HG02973 (cell line): Measurements from ENCODE around the gene STK11.
A peak's percentile ranks its signal among the peaks of the same experiment; 100 is the strongest.
"Not testable (repeated sequence)": the region's sequence is repeated elsewhere in the genome, so short reads cannot be mapped to it uniquely, and the experiment has no call there.

Source experiments
- ATAC-seq: cut with Tn5 transposase; IDR thresholded peaks from one replicate; pipeline ENCODE4 v1.9.1; 2021; ENCODE audit warnings: moderate library complexity; ENCODE audit not compliant: unreplicated experiment

STK11 gene

DNA sequence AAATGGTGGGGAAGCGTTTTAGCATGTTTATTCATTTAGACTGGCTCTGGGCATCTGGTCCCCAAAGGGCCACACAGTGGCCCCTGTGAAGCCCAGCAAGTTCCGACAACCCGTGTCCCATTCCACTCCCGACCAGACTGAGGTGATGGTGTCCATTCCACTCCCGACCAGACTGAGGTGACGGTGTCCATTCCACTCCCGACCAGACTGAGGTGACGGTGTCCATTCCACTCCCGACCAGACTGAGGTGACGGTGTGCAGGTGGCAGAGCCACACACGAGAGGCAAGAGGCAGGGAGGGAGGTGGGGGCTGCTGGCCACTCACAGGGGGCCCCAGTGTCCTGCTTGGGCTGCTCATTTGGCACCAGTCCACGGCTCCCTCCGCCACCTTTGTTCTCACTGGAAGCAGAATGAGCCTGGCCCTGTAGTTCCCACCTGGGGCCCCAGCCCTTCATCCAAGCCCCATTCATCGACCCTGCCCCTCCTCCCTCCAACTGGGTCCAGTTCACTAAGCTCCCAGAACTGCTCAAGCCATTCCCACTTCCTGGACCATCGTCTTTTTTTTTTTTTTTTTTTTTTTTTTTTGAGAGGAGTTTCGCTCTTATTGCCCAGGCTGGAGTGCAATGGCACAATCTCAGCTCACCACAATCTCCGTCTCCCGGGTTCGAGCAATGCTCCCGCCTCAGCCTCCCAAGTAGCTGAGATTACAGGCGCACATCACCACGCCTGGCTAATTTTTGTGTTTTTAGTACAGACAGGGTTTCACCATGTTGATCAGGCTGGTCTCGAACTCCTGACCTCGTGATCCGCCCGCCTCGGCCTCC lies 40.9 kb downstream of the STK11 start:
- not testable (repeated sequence) for ATAC-seq

DNA sequence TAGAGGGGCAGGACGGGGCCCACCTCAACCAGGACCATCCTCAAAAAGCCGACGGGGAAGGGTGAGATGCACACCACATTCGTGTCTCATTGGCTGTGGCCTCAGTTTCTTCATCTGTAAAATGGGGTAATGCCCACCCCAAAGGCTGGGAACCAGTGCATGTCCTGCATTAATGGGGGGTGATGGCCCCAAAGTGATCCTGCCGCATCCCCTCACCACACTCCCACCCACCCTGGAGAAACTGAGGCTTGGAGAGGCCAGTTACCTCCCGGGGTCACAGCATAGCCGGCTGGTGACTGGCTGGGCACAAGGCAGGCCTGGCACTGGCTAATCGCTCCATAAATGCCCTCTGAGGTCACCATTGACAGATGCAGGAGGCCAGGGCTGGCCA lies 42.2 kb downstream of the STK11 start:
- ATAC-seq: no peak

DNA sequence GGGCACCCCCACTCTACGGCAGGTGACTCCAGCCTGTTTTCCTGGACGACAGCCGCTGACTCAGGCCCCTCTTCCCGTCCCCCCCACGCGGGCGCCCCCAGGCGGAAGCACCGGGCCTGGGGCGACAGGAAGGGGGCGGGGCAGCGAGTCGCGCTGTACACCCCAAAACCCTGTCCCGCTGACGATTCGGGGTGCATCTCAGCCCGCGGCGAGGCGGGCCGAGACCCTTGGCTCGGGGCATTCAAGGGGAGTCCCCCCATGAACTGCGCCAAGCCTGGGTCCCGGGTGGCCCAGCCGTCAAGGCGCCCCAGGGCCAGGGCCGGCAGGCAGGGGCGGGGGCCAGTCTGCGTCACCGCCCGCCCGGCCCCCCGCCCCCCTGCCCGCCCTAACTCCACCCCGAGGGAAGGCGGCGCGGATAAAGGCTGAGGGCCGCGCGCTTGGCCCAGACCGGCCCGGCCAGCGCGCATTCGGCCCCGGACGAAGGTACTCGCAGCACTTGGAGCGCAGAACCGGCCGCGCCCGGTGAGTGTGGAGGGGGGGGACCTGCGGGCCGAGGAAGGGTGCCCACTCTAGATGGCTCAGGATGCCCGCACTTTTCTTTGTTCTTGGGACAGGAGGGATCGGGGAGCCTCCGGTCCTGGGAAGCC lies 42.7 kb downstream of the STK11 start, which contains the start of gene MIDN:
Gene MIDN (plus strand): TSS at position 445 of the 647 bp plus-strand sequence. CDS start 1,714 bp downstream, outside the sequence.
- ATAC-seq: peak; percentile 6

DNA sequence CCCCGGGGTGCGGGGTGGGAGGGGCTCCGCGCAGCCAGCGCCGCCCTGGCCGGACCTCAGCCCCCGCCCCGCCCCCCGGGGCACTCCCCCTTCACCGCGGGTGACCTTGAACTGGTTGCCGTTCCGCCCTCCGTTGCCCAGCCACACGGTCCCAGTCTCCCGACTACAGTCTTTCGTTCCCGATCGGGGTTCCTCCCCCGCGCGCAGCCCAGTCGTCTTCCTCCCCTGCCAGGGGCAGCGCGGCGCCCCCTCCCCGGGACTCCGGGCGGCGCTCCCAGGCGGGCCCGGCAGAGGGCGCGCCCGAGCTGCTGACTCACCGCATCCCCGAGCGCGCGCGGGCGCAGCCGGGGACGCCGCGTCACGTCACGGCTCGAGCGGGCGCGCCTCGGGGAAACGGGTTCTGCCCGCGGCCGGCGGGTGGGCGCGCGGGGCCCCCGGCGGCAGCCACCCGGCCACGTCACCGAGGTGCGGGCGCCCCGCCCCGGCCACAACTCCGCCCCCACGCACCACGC lies 43.3 kb downstream of the STK11 start:
- peak; percentile 24 for ATAC-seq

DNA sequence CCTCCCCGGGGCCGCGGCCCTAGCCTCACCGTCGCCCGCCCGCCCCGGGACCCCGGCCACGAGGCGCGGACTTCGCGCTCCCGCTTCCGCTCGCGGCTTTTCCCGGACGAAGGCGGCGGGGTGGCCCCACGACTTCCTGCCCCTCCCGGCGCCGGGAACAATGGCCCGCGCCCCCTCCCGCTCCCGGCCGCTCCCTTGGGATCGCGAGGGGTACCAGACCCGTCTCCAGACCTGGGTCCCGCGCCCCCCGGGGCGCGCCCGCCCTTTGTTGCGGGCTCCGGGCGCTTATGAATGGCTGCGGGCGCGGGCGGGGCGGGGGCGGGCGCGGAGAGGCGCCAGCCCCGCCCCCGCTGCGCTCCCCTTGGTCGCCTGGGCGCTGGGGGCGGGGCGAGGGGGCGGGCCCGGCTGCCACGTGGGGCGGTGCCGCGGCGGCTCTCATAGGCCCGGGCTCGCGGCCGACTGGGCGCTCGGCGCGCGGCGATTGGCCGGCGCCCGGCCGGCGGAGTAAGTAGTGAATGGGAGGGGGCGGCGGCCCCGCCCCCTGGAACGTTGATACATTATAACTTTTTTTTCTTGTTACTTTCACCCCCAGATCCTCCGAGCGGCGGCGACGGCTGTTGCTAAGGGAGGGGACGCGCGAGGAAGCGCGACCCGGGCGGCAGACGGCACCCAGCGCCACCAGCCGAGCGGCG lies 43.9 kb downstream of the STK11 start:
- peak; percentile 42 for ATAC-seq

DNA sequence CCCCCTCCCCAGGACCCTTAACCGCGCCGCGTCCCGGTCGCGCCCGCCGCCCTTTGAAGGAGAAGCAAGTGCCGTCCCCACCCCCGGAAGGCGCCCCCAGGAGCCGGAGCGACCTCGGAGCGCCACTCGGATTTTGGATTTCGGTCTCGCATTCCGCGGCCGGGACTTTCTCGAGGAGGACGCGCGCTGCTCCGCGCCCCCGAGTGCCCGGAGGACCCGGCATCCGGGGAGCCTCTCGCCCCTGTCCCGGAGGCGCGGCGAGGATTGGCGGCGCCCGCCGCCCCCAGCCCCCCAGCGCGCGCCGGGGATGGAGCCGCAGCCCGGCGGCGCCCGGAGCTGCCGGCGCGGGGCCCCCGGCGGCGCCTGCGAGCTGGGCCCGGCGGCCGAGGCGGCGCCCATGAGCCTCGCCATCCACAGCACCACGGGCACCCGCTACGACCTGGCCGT lies 44.4 kb downstream of the STK11 start:
- no peak for ATAC-seq

DNA sequence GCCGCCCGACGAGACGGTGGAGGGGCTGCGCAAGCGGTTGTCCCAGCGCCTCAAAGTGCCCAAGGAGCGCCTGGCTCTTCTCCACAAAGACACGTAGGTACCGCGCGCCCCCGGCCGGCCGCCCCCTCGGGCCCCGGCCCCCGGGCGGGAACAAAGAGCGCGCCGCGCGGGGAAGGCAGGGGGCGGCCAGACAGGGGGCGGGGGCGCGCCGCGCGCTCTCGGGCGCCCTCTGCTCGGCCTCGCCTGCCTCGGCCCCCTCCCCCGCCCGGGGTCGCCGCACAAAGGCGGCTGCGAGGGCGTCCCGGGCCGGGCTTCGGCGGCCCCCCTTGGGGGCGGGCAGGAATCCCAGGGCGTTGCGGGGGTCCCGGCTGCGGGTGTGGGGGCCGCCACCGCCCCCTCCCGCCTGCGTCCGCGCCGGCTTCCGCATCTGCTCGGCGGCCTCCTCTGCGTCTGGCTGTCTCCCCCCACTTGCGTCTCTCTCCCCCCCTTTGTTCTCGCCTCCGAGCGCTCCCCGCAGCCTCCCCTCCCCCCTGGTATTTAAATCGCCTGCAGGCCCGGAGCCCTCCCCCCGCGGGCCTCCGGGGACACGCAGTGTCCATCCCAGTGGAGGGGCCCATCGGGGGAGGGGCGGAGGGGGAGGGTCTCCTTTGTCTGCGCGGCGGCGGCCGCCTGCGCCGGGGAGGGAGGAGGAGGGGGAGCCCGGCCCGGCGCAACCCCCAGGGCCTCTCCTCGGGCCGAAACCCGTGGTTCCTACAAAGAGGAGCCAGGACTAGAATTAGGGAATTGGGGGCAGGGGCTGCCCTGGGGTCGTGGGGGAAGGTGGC lies 45.1 kb downstream of the STK11 start:
- no peak for ATAC-seq

DNA sequence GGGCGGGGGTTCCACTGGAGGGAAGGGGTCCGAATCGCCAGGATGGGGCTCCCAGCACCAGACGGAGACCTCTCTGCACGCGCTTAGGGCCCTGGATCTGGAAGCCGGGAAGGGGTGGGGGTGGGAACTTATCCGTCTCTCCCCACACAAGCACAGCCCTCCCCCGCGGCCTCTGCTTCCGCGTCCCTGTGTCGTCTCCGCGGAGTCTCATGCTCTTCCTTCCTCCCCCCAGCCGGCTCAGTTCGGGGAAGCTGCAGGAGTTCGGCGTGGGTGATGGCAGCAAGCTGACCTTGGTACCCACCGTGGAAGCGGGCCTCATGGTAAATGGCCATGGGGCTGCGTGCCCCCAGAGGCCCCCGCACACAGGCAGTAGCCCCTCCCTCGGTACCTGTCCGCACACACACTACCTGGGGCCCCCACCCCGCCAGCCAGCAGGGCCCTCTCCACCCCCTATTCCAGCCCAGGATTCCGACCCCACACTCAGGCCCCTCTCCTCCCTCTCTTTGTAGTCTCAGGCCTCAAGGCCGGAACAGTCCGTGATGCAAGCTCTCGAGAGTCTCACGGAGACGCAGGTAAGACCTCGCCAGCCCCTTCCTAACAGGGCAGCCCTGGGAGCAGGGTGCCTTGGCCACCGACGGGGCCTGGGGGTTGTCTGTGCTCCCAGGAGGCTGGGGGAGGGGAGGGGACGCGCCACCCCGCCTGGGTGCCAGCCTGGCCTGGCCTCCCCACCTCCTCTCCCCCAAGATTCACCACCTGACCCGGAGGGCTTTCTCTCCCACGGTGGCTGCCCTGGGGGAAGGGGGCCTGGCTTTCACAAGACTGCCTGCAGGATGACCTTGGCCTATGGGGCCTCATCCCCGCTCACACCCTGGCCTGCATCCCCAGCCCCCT lies 46.0 kb downstream of the STK11 start:
- no peak for ATAC-seq

DNA sequence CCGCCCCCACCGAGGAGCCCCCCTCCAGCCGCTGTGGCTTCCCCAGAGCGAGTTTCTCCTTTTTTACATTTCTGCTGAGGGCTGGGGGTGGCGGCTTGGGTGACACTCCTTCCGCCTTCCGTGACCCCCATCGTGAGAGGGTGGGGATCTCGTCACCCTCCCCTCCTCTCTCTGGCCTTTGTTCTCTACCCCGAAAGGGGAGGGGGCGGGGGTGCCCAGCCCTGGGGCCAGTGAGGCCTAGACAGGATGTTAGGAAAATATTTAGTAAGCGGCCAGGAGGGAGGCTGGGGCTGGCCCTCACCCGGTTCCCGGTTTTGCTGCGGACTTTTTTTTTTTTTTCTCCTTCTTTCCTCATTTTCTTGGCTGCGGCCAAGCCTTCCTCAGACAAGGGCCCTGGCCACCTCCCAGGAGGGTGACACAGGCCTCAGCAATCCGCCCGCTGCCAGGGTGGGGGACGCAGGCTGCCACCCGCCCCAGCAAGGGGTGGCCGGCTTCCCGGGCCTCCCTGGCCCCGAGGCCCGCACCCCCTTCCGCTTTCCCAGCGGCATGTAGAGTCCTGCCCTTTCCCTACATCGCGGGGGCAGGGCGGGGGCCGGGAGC lies 46.7 kb downstream of the STK11 start:
- no peak for ATAC-seq

DNA sequence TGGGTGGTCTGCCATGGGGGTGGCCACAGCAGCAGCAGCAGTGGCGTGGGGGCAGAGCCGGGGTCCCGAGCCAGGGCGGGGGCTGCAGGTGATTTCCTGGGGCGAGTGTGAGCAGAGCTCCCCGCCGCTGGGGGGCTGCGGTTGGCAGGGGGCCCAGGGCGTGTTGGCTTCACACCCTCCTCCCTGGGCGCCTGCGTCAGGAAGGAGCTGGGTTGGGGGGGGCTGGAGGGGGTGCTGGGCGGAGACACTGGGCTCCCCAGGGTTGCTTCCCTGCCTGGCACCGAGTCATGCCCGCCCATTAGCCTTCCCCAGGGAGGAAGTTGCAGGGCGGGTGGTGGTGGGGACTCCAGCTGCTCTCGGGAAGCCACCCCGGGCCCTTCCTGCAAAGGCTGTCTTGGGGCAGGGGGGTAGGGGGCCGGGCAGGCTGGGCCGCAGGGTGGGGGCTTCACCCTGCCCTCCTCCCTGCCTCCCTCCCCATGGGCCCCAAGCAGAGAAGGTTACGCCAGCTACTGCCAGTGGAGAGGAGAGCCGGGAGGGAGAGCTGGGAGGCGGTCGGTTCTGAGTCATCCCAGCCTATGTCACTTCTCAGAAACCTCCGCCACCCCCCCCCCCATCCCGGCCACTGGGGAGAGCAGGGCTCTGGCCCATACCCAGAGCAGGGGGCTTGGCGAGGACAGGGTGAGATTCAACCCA lies 47.4 kb downstream of the STK11 start:
- no peak for ATAC-seq

DNA sequence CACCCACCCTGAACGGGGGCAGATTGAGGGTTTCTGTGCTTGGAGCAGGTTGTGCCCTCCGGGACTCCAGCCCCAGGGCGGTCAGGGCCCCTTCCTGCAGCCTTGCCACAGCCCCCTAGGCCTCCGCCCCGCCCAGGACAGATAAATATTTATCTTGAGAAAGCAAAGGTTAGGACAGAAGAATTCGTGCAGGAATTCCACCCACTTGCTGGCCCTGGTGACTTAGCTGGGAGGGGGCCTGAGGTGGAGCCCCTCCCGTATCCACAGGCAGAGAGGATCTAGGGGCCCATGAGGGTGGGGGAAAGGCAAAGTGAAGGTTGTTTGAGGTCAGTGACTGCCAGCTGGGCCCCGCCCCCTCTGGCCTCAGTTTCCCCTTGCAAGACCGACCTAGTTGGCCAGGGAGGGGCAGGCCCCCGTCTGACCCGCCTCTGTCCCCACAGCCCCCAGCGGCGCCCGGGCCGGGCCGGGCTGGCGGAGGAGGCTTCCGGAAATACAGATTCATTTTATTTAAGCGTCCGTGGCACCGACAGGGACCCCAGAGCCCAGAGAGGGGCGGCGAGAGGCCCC lies 48.0 kb downstream of the STK11 start:
- ATAC-seq: no peak

DNA sequence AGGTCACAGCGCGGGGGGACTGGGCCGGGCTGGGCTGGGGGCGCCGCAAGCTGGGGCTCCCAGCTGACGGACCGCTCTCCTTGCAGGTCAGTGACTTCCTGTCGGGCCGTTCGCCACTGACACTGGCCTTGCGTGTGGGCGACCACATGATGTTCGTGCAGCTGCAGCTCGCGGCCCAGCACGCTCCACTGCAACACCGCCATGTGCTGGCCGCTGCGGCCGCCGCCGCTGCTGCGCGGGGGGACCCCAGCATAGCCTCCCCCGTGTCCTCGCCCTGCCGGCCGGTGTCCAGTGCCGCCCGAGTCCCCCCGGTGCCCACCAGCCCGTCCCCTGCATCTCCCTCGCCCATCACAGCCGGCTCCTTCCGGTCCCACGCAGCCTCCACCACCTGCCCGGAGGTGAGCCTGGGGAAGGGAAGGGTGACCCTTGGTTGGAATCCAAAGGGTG lies 48.5 kb downstream of the STK11 start:
- no peak for ATAC-seq

DNA sequence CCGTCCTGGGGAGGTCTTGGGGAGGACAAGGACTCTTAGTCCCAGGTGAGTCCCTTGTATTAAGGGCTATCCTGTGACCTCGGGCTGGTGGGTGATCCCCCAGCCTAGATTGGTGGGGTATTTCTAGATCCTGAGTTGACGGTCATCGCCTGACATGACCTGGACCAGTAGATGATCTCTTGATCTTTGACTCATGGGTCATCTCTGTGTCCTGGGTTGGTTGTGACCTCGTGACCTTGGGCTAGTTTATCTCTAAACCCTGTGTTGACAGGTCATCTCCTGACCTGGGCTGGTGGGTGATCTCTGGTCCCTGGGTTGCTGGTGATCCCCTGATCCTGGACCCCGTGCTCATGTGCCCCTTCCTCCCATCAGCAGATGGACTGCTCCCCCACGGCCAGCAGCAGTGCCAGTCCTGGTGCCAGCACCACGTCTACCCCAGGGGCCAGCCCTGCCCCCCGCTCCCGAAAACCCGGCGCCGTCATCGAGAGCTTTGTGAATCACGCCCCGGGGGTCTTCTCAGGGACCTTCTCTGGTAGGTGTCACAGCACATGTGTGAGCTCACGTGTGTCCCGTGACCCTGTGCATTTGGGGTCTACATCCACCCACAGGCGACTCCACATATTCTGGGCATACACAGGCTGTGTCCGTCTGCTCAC lies 49.1 kb downstream of the STK11 start:
- no peak for ATAC-seq

DNA sequence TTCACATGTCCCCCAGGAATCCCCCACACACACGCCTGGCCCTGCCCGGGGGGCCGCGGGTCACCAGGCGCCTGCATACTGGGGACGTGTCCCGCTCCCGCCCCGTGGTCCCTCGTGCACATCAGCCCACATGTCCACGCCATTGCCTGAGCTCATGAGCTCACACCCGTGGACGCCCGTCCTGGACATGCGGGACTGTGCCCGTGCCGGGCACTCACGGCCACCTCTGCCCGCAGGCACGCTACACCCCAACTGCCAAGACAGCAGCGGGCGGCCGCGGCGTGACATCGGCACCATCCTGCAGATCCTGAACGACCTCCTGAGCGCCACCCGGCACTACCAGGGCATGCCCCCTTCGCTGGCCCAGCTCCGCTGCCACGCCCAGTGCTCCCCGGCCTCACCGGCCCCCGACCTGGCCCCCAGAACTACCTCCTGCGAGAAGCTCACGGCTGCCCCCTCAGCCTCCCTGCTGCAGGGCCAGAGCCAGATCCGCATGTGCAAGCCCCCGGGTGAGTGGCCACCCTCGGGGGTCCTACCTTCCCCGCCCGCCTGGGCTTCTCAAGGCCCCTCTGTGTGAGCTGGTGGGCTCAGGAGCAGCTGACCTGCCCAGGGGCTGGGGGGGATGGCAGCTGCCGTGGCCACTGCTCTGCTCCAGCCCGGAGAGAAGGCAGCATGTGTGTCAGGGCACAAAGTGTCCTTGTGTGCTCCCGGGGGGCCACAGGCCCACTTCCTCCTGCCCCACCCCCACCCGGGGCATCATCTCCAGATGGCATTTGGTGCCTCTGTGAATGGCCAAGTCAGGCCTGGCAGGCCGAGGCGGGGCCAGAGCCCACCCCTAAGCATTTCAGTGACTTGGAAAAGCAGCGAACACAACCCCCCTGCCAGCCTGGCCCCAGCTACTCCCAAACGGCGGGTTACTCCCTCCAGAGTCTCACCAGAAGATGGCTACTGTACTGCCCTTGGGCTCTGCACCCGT lies 49.9 kb downstream of the STK11 start:
- no peak for ATAC-seq

DNA sequence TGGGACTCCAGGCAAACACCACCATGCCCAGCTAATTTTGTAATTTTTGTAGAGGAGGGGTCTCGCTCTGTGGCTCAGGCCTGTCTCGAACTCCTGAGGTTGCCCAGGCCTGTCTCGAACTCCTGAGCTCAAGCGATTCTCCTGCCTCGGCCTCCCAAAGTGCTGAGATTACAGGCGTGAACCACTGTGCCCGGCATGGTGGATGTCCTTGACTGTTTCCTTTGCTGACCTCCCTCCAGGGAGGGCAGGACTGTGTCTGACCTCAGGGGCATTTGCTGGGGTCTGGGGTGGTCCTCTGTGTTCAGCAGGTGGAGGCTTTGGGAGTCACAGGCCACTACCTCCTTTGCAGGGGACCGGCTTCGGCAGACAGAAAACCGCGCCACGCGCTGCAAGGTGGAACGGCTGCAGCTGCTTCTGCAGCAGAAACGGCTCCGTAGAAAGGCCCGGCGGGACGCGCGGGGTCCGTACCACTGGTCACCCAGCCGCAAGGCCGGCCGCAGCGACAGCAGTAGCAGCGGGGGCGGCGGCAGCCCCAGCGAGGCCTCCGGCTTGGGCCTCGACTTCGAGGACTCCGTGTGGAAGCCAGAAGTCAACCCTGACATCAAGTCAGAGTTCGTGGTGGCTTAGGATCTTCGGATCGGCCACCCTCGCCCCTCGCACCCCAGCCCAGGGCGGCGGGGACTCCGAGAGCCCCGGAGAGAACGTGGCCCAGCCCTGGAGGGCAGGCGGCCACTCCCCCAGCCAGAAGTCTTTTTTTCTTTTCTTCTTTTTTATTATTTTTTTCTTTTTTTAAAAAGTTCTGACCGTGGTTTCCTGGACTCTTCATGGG lies 51.3 kb downstream of the STK11 start:
- ATAC-seq: no peak
